Upper lobe of left lung (tissue), 4 donors: ENCODE data around the gene PRAME.

Experiments used
- EP300 ChIP-seq, 4 donors: sonication (generic); formaldehyde crosslinking; IDR thresholded peaks; one replicate each; pipeline ENCODE4 v1.5.1; 2017; ENCODE audit warnings: antibody characterized with exemption in 4 of 4, control low read depth in 2 of 4
- POLR2A ChIP-seq, 4 donors: fragments of 450-650 bp; IDR thresholded peaks; one replicate each; pipeline ENCODE4 v1.5.1; 2016 to 2017; ENCODE audit warnings: antibody characterized with exemption in 4 of 4, mild to moderate bottlenecking in 2 of 4
- POLR2AphosphoS5 ChIP-seq, 2 donors: sonication (generic); formaldehyde crosslinking; IDR thresholded peaks; one replicate each; pipeline ENCODE4 v1.5.1; 2017; ENCODE audit warnings: antibody characterized with exemption in 2 of 2
- TF ChIP-seq, protein P1 (sequence below), 6 experiments: fragments of 450-650 bp in 4 of 6; fragments of 200-600 bp in 2 of 6; sonication (generic) in 2 of 6; IDR thresholded peaks; one replicate each; pipeline ENCODE4 v1.5.1; 2016 to 2019; ENCODE audit warnings: antibody characterized with exemption in 6 of 6

DNA sequence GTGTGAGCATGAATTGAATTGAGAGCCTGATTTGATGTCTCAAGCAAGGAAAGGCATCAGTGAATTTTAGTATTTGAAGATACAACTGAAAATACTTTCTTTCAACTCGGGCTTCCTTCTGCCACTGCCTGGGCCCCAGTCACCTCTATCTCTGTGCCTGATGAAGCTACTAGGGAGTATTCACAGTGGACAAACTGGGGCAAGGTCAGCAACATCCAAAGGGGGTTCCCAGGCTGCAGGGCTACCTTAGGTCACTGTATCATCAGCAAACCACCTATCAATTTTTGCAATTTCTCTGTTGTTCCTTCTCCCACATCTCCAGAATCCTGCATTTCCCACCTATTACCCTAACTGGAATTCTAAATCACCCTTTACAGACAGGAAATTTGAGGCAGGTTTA is 10.2 kb downstream of the PRAME start:
- TF ChIP-seq POLR2AphosphoS5 (IDR thresholded peaks at IDR 0.05) (no peak), POLR2A (IDR thresholded peaks at IDR 0.05) (no peak), EP300 (IDR thresholded peaks at IDR 0.05) (no peak)
- TF ChIP-seq, protein P1, sequence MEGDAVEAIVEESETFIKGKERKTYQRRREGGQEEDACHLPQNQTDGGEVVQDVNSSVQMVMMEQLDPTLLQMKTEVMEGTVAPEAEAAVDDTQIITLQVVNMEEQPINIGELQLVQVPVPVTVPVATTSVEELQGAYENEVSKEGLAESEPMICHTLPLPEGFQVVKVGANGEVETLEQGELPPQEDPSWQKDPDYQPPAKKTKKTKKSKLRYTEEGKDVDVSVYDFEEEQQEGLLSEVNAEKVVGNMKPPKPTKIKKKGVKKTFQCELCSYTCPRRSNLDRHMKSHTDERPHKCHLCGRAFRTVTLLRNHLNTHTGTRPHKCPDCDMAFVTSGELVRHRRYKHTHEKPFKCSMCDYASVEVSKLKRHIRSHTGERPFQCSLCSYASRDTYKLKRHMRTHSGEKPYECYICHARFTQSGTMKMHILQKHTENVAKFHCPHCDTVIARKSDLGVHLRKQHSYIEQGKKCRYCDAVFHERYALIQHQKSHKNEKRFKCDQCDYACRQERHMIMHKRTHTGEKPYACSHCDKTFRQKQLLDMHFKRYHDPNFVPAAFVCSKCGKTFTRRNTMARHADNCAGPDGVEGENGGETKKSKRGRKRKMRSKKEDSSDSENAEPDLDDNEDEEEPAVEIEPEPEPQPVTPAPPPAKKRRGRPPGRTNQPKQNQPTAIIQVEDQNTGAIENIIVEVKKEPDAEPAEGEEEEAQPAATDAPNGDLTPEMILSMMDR (IDR thresholded peaks at IDR 0.05) = no peak
